ENCODE data around the gene PCP4L1. TPM values are rescaled to one million over a fixed set of nuclear protein-coding genes. Genes with fewer than 3 reads are reported as not detected.

The PCP4L1 gene
- total RNA-seq, 1 experiment from 2014 or later: 2.5 TPM

- Mint-ChIP-seq H3K36me3 (ENCODE audit: insufficient read depth, unreplicated experiment) (no peaks in the 10 kb centered on the region), H3K4me3 (ENCODE audit: unreplicated experiment) (no peak overlapping the region), H3K4me1 (ENCODE audit: low read depth, unreplicated experiment) (no peaks in the 10 kb centered on the region), H3K27me3 (ENCODE audit: insufficient read depth, unreplicated experiment) (no peaks in the 10 kb centered on the region), H3K27ac (ENCODE audit: unreplicated experiment) (no peak overlapping the region), H3K9me3 (ENCODE audit: unreplicated experiment) (no peaks in the 10 kb centered on the region)
- POLR2A ChIA-PET: no interaction called here
- no peaks in the 10 kb centered on the region for H3K36me3 ChIP-seq (ENCODE audit: control insufficient read depth, insufficient read depth, low read length)
- intact Hi-C loops (cut with micrococcal nuclease; ENCODE audit: unreplicated experiment): no loop called here
- TF ChIP-seq CTCF (IDR thresholded peaks at IDR 0.05; ENCODE audit: insufficient read depth in 1 of 2, low read depth in 1 of 2, low read length in 1 of 2, severe bottlenecking in 1 of 2, unreplicated experiment in 1 of 2): no peak
- no TSS peak for BruUV-seq (replicated peaks)
- no peak for DNase-seq
- CTCF ChIA-PET: no interaction called here
- no peak overlapping the region for H3K4me3 ChIP-seq (ENCODE audit: low read depth, low read length)
- no peaks in the 10 kb centered on the region for H3K27me3 ChIP-seq (replicated peaks; ENCODE audit: control insufficient read depth, insufficient read depth, low read length)
- H3K4me1 ChIP-seq: 0 out of 2 replicates have a peak, but pooled peaks cover 1% of the 10 kb centered on the region
- no peaks in the 10 kb centered on the region for H3K9me3 ChIP-seq
These were observed 38.9 kb downstream of the PCP4L1 start for GRCh38 chr1:161297415-161297814.

- POLR2A ChIA-PET: no interaction called here
- Histone ChIP-seq H3K9me3 (no peaks in the 10 kb centered on the region), H3K27me3 (replicated peaks; ENCODE audit: control insufficient read depth, insufficient read depth, low read length) (no peaks in the 10 kb centered on the region), H3K4me1 (no peaks in the 10 kb centered on the region), H3K36me3 (ENCODE audit: control insufficient read depth, insufficient read depth, low read length) (no peaks in the 10 kb centered on the region), H3K4me3 (ENCODE audit: low read depth, low read length) (no peak overlapping the region)
- Mint-ChIP-seq H3K4me3 (ENCODE audit: unreplicated experiment) (no peak overlapping the region), H3K9me3 (ENCODE audit: unreplicated experiment) (no peaks in the 10 kb centered on the region), H3K36me3 (ENCODE audit: insufficient read depth, unreplicated experiment) (no peaks in the 10 kb centered on the region), H3K27me3 (ENCODE audit: insufficient read depth, unreplicated experiment) (no peaks in the 10 kb centered on the region), H3K4me1 (ENCODE audit: low read depth, unreplicated experiment) (no peaks in the 10 kb centered on the region), H3K27ac (ENCODE audit: unreplicated experiment) (no peak overlapping the region)
- no TSS peak for BruUV-seq (replicated peaks)
- TF ChIP-seq CTCF (IDR thresholded peaks at IDR 0.05; ENCODE audit: insufficient read depth in 1 of 2, low read depth in 1 of 2, low read length in 1 of 2, severe bottlenecking in 1 of 2, unreplicated experiment in 1 of 2): no peak
- no peak for DNase-seq
- intact Hi-C loops (cut with micrococcal nuclease; ENCODE audit: unreplicated experiment): no loop called here
- CTCF ChIA-PET: no interaction called here
These were observed 39.6 kb downstream of the PCP4L1 start for GRCh38 chr1:161298116-161298515.

DNA sequence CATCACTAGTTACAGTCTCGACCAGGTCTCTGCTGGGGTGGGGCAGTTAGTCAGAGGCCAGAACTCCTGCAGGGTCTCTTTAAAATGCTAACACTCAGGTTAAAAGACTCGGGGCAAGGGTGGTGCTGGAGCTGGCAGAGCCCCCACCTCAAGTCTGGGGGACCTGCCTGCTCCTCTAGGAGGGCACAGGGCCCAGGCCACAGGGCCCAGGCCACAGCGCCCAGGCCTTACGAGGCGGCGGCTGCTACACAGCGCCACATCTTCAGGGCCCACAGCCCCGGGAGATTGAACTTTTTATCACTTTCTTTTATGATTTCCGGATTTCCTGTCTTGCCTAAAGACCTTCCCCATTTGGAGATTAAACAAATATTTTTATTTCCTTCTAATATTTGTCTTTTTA is 40.8 kb downstream of the PCP4L1 start:
- ChIA-PET CTCF (no interaction called here), POLR2A (no interaction called here)
- no TSS peak for BruUV-seq (replicated peaks)
- no peaks in the 10 kb centered on the region for H3K4me1 ChIP-seq
- Mint-ChIP-seq H3K9me3 (ENCODE audit: unreplicated experiment) (no peaks in the 10 kb centered on the region), H3K4me1 (ENCODE audit: low read depth, unreplicated experiment) (no peaks in the 10 kb centered on the region), H3K4me3 (ENCODE audit: unreplicated experiment) (no peak overlapping the region), H3K27me3 (ENCODE audit: insufficient read depth, unreplicated experiment) (no peaks in the 10 kb centered on the region), H3K27ac (ENCODE audit: unreplicated experiment) (no peak overlapping the region), H3K36me3 (ENCODE audit: insufficient read depth, unreplicated experiment) (no peaks in the 10 kb centered on the region)
- no peak for DNase-seq
- no peak overlapping the region for H3K4me3 ChIP-seq (ENCODE audit: low read depth, low read length)
- H3K9me3 ChIP-seq: no peaks in the 10 kb centered on the region
- no peaks in the 10 kb centered on the region for H3K36me3 ChIP-seq (ENCODE audit: control insufficient read depth, insufficient read depth, low read length)
- no peaks in the 10 kb centered on the region for H3K27me3 ChIP-seq (replicated peaks; ENCODE audit: control insufficient read depth, insufficient read depth, low read length)
- TF ChIP-seq CTCF (IDR thresholded peaks at IDR 0.05; ENCODE audit: insufficient read depth in 1 of 2, low read depth in 1 of 2, low read length in 1 of 2, severe bottlenecking in 1 of 2, unreplicated experiment in 1 of 2): no peak
- intact Hi-C loops (cut with micrococcal nuclease; ENCODE audit: unreplicated experiment): no loop called here
